Activated CD8-positive, alpha-beta T cell treated with anti-CD3 and anti-CD28 coated beads for 36 hours (primary cell): ENCODE results near the gene HK2. TPM values are rescaled to one million over a fixed set of nuclear protein-coding genes. Genes with fewer than 3 reads are reported as not detected.

ENCODE experiments used
- ATAC-seq: fragments of 200-7000 bp; cut with Tn5 transposase; one replicate; pipeline ENCODE4 v1.10.0; 2021; ENCODE audit warnings: mild to moderate bottlenecking, moderate library complexity
- CTCF ChIA-PET: fragments of 350-600 bp; sonication (Branson Sonifier 250); formaldehyde crosslinking; loops from one replicate; lab custom pipeline; 2021; ENCODE audit warnings: antibody characterized with exemption; lab: Charles Lee
- POLR2A ChIA-PET: fragments of 350-600 bp; sonication (Branson Sonifier 250); formaldehyde crosslinking; loops from one replicate; lab custom pipeline; 2021; ENCODE audit warnings: antibody characterized with exemption; lab: Charles Lee
- DNase-seq: peaks from one replicate; pipeline ENCODE4 v3.0.0-alpha.2; 2020
- H3K27ac Mint-ChIP-seq: one replicate; pipeline ENCODE4 v1.8.0; 2021; ENCODE audit warnings: mild to moderate bottlenecking, mixed read lengths
- H3K27me3 Mint-ChIP-seq: one replicate; pipeline ENCODE4 v1.8.0; 2021; ENCODE audit warnings: mixed read lengths
- H3K36me3 Mint-ChIP-seq: one replicate; pipeline ENCODE4 v1.8.0; 2021; ENCODE audit warnings: low read depth, mixed read lengths
- H3K4me1 Mint-ChIP-seq: one replicate; pipeline ENCODE4 v1.8.0; 2021; ENCODE audit warnings: low read depth, mixed read lengths
- H3K4me3 Mint-ChIP-seq: one replicate; pipeline ENCODE4 v1.8.0; 2021; ENCODE audit warnings: mild to moderate bottlenecking, moderate library complexity, mixed read lengths
- H3K9me3 Mint-ChIP-seq: one replicate; pipeline ENCODE4 v1.8.0; 2021; ENCODE audit warnings: mixed read lengths
- intact Hi-C: fragments of 100-400 bp; cut with micrococcal nuclease; formaldehyde crosslinking; loops from one replicate; pipeline ENCODE4 v1.10.0; 2022
- total RNA-seq, 2 experiments: library from RNA; stranded (reverse); gene quantifications; one replicate each; pipeline ENCODE4 v1.2.3, GENCODE V29; 2021
- TF ChIP-seq, protein P1 (sequence below): fragments of 200-600 bp; IDR thresholded peaks from one replicate; pipeline ENCODE4 v1.8.0; 2022; ENCODE audit warnings: antibody characterized with exemption, mild to moderate bottlenecking

HK2 gene
- total RNA-seq, 2 experiments from 2014 or later: 121 to 124 TPM

DNA sequence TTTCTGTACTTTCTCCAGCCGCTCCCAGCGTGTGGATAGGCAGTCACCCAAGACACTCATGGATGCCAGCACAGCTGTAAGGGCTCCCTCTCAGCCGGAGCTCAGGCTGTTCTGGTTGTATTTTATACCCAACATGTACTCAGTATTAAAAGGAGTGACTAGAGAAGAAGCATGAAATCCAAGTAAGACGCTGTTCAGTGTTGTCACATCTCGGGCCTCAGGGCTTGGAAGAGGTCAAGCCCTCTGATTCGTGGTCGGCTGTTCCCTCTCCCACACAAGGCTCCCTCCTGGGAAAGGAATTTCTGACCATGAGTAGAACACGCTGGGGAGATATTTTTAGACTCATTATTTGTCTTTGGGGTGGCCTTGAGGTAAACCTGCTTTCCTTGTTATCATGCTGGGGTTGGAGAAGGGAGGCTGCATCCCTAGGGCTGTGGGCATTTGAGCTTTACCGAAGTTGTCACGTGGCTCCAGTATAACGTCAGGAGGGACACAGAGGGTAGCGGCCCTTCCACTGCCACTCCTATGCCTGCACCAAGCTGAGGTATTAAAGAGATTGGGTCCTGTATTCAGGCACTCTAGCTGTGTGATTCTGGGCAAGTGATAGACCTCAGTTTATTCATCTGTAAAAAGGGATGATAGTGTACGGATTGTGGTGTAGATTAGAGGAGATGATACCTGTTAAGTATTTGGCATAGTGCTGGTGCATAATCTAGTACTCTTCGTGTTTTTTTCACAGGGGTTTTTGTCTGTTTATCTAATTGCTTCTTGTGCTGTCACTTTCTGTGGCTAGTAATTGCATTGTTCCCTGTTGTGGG lies 34.1 kb downstream of the HK2 start:
- intact Hi-C loops: no loop called here
- TF ChIP-seq, protein P1, sequence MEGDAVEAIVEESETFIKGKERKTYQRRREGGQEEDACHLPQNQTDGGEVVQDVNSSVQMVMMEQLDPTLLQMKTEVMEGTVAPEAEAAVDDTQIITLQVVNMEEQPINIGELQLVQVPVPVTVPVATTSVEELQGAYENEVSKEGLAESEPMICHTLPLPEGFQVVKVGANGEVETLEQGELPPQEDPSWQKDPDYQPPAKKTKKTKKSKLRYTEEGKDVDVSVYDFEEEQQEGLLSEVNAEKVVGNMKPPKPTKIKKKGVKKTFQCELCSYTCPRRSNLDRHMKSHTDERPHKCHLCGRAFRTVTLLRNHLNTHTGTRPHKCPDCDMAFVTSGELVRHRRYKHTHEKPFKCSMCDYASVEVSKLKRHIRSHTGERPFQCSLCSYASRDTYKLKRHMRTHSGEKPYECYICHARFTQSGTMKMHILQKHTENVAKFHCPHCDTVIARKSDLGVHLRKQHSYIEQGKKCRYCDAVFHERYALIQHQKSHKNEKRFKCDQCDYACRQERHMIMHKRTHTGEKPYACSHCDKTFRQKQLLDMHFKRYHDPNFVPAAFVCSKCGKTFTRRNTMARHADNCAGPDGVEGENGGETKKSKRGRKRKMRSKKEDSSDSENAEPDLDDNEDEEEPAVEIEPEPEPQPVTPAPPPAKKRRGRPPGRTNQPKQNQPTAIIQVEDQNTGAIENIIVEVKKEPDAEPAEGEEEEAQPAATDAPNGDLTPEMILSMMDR: no peak
- Mint-ChIP-seq H3K4me3 (no peak overlapping the region), H3K36me3 (peaks cover 57% of the 10 kb centered on the region), H3K27ac (no peak overlapping the region), H3K4me1 (peaks cover 5% of the 10 kb centered on the region), H3K27me3 (no peaks in the 10 kb centered on the region), H3K9me3 (no peaks in the 10 kb centered on the region)
- ChIA-PET CTCF (no interaction called here), POLR2A (interaction anchor here (0.8 kb wide), 1 partner anchor 34 kb away, joined by 3 read pairs; the partner anchor contains the start of gene HK2)
- DNase-seq: no peak
- ATAC-seq: no peak

DNA sequence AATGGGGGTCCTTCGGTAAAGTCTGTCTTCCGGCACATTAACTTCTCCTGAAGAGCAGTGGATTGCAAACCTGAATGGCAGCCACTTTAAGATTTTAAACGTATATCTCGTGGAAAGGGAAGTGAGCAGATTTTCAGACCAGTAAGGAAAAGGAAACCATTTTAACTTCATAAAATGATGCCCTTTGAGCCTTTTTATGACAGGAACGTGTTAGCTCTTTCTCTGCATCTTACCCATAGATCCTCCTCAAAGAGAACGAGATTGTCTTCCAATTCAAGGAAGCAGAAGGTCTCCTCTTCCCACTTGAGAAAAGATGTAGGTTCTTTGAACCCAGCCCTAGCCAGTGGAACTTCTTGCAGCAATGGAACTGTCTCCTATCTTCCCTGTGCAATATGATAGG lies 35.6 kb downstream of the HK2 start:
- POLR2A ChIA-PET: no interaction called here
- Mint-ChIP-seq H3K9me3 (no peaks in the 10 kb centered on the region), H3K4me3 (no peak overlapping the region), H3K27me3 (no peaks in the 10 kb centered on the region), H3K27ac (no peak overlapping the region), H3K36me3 (peaks cover 60% of the 10 kb centered on the region), H3K4me1 (peaks cover 2% of the 10 kb centered on the region)
- TF ChIP-seq, protein P1: no peak
- ATAC-seq (no peak), DNase-seq (no peak)
- intact Hi-C loops: no loop called here
- CTCF ChIA-PET: no interaction called here

DNA sequence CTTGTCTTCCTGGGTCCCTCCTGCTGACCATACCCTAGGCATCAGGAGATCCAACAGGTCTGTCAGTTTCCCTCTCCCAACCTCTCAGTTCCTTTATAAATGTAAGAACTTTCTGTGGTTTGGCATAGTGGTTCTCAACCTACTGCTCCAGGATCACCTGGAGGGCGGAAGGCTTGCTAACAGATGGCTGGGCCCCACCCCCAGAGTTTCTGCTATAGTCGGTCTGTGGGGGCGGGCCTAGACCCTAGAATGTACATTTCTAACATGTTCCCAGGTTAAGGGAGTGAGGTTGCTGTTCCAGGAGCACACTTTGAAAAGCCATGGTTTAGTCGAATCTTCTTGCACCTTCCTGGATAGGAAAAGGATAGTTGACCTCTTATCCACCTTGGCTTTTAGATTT lies 37.0 kb downstream of the HK2 start:
- intact Hi-C loops: no loop called here
- no peaks in the 10 kb centered on the region for H3K27me3 Mint-ChIP-seq
- H3K4me3 Mint-ChIP-seq: no peak overlapping the region
- ChIA-PET CTCF (no interaction called here), POLR2A (no interaction called here)
- TF ChIP-seq, protein P1: no peak
- H3K27ac Mint-ChIP-seq: no peak overlapping the region
- DNase-seq (no peak), ATAC-seq (no peak)
- H3K4me1 Mint-ChIP-seq: no peaks in the 10 kb centered on the region
- peaks cover 67% of the 10 kb centered on the region for H3K36me3 Mint-ChIP-seq
- H3K9me3 Mint-ChIP-seq: no peaks in the 10 kb centered on the region

DNA sequence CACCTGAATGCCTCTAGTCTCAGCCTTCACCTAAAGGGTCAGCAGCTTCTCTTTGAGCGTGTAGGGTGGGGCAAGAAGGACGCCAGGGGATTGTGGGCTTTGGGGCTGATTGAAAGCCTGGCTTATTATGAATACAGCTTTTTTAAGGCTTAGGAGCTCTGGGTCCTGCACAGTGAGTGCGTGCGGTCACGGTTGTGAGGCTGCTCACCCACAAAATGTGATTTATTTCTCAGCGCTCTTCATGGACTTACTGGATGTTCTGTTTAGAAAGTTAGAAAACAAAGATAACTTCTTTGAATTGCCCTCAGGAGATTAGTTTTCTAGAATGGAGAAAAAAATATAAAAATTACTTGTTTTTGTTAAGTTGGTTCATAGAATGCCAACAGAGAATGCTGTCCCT lies 37.5 kb downstream of the HK2 start:
- Mint-ChIP-seq H3K4me1 (no peaks in the 10 kb centered on the region), H3K27ac (no peak overlapping the region), H3K36me3 (peaks cover 67% of the 10 kb centered on the region), H3K9me3 (no peaks in the 10 kb centered on the region), H3K27me3 (no peaks in the 10 kb centered on the region), H3K4me3 (no peak overlapping the region)
- POLR2A ChIA-PET: no interaction called here
- TF ChIP-seq, protein P1: no peak
- intact Hi-C loops: no loop called here
- no peak for DNase-seq
- ATAC-seq: no peak
- CTCF ChIA-PET: interaction anchor here (1.8 kb wide), 1 partner anchor 157 kb away, joined by 7 read pairs; no protein-coding TSS in a partner anchor

DNA sequence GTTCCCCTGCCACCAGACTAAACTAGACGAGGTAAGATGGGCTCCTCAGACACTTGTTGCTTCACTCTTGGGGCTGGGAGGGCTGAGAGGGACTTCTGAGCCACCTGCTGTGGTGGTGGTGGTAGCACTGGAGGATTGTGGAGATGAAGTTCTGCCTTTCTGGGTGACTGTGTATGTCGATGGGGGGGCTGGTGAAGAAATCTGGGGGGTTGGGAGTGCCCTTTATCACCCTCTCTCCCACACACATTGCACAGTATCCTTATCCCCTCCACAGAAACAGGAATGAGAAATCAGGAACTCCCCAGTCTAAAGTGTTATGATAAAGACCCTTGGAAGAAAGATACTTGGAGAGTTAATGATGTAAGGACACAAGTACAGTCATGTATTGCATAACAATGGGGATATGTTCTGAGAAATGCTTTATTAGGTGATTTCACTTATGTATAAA lies 38.5 kb downstream of the HK2 start:
- intact Hi-C loops: no loop called here
- H3K9me3 Mint-ChIP-seq: no peaks in the 10 kb centered on the region
- no peaks in the 10 kb centered on the region for H3K4me1 Mint-ChIP-seq
- peaks cover 68% of the 10 kb centered on the region for H3K36me3 Mint-ChIP-seq
- TF ChIP-seq, protein P1: no peak
- ATAC-seq: no peak
- POLR2A ChIA-PET: no interaction called here
- no peaks in the 10 kb centered on the region for H3K27me3 Mint-ChIP-seq
- no peak for DNase-seq
- H3K27ac Mint-ChIP-seq: no peak overlapping the region
- CTCF ChIA-PET: interaction anchor here (1.8 kb wide), 1 partner anchor 158 kb away, joined by 7 read pairs; no protein-coding TSS in a partner anchor
- H3K4me3 Mint-ChIP-seq: no peak overlapping the region
